Measurements from ENCODE around the gene ARHGAP26.
"Not testable (repeated sequence)": the region's sequence is repeated elsewhere in the genome, so short reads cannot be mapped to it uniquely, and the experiment has no call there.

Gene ARHGAP26

DNA sequence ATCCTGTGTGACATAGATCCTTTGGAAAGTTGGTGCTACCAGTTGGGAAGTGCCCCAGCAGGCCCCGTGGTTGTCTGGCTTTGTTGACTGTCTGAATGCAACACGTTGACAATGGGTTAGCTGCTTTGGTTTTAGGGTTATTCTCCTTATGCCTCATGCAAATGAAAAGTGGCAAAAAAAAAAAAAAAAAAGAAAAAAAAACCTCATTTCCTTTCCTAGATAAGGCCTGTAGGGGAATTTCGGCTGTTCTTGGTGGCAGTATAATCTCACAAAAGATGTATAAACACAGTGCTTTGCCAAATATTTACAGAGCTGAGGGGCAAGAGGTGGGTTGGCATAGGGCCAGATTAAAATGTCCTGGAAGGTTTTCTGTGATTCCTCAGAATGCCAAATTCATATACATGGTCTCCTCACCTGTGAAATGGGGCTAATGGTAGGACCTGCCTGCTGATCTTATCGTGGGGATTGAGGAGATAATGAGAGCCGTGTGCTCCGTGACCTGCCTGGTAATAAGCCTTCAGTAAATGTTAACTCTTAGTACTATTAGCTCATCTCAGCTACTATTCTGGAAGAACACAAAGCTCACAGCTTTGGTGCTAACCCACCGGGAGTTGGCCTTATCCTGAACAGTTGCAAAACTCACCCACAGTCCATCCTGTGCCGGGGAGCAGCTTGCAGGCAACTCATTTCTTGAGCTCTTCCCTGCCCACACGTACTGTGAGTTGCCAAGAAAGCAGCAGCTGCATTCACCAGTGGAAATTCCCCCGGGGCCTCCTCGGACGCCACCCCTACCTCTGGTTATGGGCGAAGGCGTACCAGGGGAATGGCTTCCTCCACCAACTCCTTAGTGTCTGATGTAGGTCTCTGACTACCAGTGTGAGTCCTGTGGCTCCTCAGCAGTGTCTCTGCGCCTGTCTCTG lies 413.0 kb downstream of the ARHGAP26 start:
- peak; percentile 41 to 50 for DNase-seq (ENCODE audit: low read depth in 2 of 2)

DNA sequence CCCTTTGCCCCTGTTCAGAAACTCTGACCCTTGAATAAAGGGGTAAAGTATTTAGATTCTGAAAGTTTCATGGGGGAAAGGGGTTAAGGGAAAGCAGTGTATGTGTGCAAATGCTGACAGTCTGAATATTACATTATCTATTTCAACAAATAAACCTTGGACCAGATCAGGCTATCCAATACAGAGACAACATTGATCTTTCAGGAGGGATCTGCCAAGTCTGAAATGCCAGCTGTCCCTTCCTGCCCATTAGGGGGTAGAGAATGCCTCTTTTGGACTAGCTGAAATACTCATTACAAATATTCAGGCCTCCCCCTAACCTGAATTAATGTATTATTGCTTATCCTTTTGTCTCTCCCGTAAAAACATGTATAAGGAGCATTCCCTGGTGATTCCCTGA lies 413.8 kb downstream of the ARHGAP26 start:
- DNase-seq (ENCODE audit: low read depth in 2 of 2): no peak

DNA sequence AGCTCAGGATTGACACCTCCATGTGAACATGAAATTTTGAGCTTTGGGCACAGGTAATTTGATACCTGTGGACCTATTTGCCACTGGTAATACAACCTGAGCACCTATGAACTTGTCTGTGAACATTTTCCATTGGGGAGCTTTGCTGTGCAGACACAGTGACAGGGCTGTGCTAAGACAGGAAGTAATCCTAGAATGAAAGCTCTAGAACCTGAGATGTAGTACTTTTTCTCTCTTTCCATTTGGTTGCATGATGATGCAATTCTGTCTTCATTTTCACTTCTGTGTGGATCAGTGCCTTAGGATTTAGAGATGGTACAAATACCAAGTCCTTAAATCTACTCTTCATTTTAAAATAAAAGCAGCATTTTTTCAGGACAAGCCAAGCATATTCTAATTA lies 416.4 kb downstream of the ARHGAP26 start:
- no peak for DNase-seq (ENCODE audit: low read depth in 2 of 2)

DNA sequence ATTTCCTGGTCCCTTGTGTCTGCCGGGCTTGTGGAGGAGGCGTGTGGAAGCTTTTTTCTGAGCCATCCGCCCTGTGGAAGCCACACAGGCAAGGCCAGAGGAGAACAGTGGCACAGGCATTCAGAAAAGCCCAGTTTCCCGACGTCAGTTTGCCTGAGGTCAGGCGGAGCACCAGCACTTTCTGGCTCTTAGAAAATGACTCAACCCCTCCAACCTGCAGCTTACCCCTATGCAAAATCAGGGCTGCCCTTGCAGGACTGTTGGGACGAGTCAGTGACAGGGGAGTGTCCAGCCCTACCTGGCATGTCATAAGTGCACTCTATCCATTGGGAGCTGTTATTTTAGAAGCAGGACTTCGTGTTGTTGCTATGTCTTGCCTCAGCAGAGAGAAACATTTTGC lies 417.3 kb downstream of the ARHGAP26 start:
- no peak for DNase-seq (ENCODE audit: low read depth in 2 of 2)

DNA sequence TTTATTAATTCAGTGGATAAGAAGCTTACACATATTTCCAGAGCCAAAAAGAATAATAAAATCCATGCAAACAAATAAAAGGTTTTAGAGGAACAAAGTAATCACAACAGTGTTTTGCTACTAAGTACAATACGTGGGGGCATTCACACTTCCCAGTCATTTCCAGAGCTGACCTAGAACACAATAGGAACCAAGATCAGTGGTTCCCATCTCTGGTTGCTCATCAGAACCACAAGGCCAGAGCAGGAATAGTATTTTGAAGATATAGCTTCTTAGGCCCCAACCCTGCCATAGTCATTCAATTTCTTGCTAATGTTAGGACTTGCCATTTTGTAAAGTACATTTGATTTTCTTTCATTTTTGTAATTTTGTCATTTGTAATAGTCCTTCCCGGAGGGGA lies 417.9 kb downstream of the ARHGAP26 start:
- no peak for DNase-seq (ENCODE audit: low read depth in 2 of 2)

DNA sequence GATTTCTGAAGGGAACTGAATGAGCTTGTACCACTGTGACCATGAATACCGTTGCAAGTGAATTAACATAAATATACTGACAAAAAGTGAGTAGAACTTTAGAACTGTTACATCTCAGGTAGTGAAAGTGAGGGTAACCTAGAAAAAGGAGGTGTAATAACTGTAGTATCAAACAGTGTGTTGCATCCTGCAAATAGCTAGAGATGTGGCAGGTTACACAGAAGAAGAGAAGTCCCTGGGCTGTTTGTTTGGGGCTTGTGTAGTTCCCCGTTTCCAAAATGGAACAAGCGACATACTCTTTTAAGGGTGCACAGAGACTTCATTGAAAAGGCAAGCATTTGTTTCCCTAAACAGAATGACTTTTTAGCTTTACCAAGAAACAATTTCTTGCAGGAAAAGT lies 418.5 kb downstream of the ARHGAP26 start:
- DNase-seq (ENCODE audit: low read depth in 2 of 2): no peak

DNA sequence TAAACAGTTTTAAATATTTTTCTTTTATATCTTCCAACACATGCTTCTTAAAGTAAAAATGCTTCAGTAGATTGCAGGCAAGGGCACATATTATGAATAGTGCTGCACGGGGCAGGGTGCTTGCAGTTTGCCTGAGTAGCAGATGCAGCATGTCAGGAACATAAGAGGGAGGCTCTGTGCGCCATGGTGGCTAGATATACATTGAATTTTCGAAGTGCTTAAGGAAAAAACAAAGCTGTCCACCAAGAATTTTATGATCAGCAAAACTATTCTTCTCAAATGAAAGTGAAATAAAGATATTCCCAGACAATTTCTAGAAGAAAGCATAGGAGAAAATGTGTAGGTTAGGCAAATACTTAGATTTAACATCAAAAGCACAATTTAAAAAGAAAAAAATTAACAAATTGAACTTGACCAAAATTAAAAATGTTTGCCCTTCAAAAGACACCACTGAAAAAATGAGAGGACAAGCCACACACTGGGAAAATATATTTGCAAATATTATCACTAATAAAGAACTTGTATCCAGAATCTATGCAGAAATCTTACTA lies 420.2 kb downstream of the ARHGAP26 start:
- no peak for DNase-seq (ENCODE audit: low read depth in 2 of 2)

DNA sequence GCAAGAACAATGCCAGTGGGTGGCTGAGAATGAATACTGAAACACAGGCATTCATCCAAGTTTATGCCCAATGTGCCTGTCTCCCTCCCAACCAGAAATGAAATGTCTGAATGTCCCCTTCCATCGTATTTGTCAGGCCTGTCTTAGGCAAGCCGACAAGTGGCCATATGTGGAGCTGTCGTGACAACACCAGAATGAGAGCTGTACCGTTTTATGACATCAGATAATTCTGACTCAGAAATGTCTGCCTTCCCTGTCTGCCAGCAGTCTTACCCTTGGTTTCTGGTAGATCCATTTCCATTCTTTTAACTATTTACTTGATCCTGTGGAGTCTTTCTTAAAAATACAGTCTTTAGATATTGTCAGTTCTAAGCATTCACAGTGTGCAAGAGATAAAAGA lies 421.5 kb downstream of the ARHGAP26 start:
- no peak for DNase-seq (ENCODE audit: low read depth in 2 of 2)

DNA sequence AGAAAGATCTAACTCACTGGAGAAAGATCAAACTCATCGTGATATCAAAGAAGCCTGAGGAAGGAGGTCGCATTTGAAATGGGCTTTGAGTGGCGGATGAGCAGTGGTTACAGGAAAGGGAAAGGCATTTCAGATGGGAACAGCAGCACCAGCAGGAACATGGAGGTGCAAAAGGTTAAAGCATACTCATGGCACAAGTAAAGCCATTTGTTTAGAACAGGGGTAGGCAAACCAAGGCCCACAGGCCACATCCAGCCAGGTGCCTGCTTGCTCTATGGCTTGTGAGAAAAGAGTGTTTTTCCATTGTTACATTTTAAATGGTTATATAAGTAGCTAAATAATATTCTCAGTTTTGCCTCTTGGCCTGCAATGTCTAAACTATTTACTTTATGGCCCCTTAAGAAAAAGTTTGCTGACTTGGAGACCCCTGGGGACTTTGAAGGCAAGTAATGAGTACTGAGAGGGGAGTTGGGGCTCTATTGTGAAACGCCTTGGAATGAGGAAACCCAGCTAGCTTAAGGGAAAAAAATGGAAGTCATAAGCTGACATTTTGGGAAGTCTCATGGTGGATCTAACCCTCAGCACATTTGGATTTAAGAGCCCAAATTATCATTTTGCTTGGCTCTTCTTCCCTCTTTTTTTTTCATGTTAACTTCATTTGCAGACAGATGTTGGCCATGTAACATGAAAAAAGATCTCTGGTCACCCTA lies 422.2 kb downstream of the ARHGAP26 start:
- DNase-seq (ENCODE audit: low read depth in 2 of 2): no peak

DNA sequence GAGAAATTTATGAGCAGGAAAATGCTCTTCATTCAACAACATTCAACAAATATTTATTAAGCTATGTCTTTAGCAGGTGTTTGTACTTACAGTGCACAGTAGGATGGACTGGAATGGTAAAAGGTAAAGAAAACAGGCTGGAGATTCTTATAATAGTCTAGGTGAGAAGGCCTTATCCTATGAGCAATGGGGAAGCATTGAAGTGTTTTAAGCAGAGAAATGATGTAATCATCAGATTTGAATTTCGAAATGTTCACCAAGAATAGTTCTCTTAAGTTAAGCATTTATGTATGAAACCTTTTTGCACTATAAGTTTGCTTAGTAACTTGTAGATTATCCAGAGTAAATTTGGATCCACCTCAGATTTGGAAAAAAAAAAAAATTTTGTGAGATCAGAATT lies 424.0 kb downstream of the ARHGAP26 start:
- no peak for DNase-seq (ENCODE audit: low read depth in 2 of 2)

DNA sequence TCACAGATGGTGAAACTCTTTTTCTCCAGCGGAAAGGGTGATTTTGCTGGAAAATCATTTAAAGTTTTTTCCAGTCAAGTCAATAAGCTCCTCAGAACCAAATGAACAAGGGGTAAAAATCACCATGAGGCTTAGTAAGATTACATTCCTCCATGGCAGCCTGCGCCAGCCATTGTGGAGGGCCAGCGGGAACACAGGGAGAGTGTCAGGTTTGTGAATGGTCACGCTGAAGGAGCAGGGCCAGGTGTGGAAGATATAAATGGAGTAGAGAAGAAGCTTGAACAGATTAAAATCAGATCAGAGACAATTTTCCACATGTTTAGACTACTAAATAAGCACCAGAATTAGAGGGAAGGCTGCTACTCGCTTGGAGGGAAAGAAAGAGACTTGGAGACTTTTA lies 424.5 kb downstream of the ARHGAP26 start:
- no peak for DNase-seq (ENCODE audit: low read depth in 2 of 2)

DNA sequence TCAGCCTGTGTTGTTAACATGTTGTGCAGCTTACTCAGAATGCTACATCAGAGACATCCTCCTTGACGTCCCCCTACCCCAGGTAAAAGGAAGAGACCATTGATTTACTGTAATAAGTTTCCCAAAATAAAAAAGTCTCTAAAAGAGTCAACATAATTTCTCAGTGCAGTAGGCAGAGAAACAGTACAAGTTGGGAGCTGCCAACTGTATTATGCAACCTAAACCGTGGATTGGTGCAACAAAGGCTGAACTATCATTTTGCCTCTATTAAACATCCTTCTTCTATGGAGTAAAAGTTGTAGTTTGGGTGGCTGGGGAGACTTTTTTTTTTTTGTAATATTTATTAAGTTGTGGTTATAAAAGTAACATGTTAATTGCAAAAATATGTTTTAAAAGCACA lies 425.3 kb downstream of the ARHGAP26 start:
- DNase-seq (ENCODE audit: low read depth in 2 of 2): no peak

DNA sequence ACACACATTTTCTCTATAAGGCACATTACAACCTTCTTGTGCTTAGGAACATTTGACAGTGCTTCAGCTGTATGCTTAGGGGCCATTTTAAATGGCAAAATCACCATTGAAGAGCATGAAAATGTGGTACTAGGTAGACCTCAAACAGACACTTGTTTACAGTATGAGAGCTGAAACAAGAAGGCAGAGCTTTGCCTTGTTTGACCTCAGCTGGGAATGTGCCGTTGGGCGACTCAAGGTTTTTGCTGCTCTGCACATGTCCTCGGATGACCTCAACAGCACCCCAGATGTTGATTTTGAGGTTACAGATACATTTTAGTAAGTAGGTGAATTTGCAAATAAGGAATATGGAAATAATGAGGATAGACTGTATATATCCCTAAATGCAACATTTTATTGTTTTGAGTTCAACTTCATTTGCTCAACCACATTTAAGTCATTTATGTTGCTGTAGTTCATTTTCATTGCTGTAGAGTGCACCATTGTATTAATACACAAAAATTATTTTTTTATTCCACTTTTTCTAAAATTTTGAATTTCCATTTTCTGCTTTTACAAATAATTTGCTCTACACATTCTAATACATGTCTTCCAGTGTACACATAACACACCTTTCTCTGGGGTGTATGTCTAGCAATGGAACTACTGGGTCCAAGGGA lies 426.6 kb downstream of the ARHGAP26 start:
- DNase-seq (ENCODE audit: low read depth in 2 of 2): no peak

DNA sequence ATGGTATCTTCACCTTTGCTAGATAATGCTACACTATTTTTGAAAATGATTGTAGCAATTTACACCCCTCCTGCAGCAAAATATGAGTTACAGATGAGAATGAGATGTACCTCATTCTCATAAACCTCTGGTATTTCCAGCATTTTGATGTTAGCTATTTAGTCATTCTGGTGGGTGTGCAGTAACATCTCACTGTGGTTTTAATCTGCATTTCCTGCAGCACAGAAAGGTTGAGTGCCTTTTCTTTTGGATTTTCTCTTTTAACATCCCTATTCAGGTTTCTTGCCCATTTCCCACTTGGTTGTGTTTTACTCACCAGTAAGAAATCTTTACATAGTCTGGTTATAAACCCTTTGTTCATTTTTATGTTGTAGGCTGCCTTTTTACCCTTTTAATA lies 427.1 kb downstream of the ARHGAP26 start:
- DNase-seq (ENCODE audit: low read depth in 2 of 2): no peak

DNA sequence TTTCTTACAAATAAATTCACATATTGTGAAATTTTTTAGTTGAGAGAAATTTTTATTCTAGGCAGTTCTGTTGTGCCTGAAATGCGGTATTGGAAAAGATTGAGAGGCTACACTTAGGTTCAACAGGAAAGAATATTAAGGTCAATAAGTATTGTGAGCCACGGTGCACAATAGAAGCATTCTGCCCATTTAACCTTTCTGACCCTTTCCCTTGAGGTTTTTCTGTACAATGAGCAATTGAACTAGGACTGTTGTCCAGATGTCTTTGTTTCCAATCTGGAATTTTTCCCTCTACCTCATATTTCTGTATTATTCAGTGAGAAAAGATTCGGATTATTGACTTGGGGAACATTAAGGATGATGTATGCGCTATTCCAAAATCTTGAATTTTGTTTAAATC lies 428.2 kb downstream of the ARHGAP26 start:
- no peak for DNase-seq (ENCODE audit: low read depth in 2 of 2)

DNA sequence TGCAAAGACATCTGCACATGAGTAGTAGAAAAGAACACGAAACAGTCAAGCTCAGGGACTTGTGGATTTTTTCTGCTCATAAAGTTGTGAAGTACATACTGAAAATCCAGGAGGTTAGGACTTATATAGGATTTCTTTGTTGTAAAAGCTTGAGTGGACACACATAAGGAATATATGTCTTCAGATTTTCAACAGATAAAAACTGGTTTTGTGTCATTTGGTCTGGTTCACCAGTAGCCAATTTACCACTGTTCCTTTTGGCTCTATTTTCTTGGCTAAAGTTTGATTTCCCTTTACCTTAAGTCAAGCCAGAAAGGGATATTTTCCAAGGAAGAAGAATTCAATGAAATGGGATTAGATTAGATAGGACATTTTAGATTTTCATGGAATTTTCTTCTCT lies 429.0 kb downstream of the ARHGAP26 start:
- no peak for DNase-seq (ENCODE audit: low read depth in 2 of 2)

DNA sequence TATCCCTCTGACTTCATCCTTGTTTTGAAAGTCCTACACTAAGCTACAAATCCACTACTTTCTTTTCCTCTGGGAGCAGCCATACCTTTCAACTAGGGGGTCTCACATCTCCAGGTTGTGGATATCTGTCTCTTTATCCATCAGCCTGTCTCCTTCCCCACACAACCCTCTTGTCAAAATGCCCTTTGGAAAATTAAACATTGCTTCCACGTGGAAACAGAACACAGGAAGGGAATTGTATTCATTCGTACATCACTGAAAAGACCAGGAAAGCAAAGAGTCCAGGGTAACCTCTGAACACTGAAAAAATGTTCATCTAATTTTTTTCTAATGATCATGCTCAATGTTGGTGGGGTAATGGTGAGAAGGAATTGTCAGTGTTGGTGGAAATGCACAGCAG lies 429.7 kb downstream of the ARHGAP26 start:
- no peak for DNase-seq (ENCODE audit: low read depth in 2 of 2)

DNA sequence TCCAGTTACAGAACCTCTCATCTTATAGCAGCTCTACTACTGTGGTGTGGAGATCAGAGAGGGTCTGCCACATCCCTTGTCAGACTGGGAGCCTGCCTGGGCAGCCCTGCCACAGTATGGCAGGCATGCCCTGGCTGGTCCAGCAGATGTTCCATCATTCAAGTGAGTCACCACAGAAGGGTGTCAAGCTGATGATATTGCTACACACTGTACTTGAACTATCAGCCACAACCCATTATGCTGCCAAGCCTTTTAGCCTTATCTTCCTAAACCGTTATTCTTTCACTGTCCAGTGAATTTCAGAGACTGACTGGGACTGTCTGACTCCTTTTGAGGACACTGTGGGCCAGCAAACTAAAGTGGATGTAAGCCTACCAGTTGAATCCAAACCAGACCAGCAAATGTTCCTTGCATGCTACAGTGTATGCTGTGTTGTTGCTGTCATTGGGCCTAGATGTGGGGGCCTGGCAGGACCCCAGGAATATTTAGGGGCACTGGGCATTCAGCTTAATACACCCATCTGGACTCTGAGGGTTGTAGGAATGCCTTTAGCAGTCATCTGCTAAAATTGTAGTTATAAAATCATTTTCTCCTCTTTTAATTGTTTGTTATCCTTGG lies 430.7 kb downstream of the ARHGAP26 start:
- no peak for DNase-seq (ENCODE audit: low read depth in 2 of 2)

DNA sequence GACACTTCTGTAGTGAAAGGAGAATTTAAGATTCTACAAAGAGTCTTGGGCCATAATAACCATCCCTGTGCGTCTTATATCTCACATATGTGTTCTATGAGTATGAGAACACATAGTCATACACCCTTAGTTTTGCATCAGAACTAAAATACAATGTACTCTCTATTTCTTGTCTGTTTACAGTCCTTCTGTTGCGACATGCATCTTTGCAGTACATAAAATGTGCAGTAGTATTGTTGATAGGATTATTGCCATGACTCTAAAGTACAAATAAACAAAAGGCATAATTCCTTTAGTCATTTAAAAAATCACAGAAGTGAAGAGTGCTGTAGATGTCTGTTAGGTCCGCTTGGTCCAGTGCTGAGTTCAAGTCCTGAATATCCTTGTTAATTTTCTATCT lies 431.4 kb downstream of the ARHGAP26 start:
- no peak for DNase-seq (ENCODE audit: low read depth in 2 of 2)

DNA sequence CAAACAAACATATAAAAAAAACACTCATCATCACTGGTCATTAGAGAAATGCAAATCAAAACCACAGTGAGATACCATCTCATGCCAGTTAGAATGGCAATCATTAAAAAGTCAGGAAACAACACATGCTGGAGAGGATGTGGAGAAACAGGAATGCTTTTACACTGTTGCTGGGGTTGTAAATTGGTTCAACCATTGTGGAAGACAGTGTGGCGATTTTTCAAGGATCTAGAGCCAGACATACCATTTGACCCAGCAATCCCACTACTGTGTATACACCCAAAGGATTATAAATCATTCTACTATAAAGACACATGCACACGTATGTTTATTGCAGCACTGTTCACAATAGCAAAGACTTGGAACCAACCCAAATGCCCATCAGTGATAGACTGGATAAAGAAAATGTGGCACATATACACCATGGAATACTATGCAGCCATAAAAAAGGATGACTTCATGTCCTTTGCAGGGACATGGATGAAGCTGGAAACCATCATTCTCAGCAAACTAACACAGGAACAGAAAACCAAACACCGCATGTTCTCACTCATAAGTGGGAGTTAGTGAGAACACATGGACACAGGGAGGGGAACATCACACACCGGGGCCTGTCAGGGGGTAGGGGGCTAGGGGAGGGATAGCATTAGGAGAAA lies 433.3 kb downstream of the ARHGAP26 start:
- not testable (repeated sequence) for DNase-seq (ENCODE audit: low read depth in 2 of 2)

DNA sequence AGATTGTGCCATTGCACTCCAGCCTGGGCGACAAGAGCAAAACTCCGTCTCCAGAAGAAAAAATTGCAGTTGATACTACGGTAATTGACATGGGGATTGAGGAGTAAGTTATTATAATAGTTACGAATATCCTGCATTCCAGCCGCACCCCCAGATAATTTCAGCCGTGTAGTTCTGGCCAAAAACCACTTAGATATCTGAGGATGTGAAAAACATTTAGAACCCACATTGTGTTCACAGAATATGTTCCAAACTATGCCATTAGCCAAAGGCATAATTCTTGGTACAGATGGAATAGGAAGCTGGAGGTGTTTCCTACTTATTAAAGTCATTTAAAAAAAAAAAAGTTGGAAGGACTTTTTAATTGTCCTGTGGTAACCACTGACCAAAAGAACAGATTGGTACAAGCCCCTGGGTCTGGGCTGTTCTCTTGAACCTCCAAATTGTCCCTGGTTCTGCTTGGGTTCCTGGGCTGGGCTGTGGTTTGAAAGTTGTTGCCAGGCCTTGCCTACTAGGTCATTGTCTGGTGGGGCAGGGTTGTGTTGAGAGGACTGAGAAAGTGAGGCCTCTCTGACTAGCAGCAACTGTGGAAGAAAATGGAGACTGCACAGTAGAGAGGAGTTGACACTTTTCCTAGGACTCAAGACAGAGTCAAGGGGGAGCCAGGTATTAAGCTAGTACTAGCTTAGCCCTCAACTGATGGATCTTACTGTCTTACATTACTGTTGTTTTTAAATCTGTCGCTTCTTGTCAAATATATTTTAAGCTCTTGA lies 434.5 kb downstream of the ARHGAP26 start:
- DNase-seq (ENCODE audit: low read depth in 2 of 2): no peak

All from activated CD4-positive, alpha-beta T cell treated with anti-CD3 and anti-CD28 coated beads for 24 hours (primary cell).